SK-N-SH (cell line): ENCODE measurements around the gene KY.

ENCODE experiments used
- EZH2phosphoT487 ChIP-seq: fragments of 200-600 bp; sonication (generic); IDR thresholded peaks from 2 replicates; pipeline ENCODE4 v1.6.1; 2017; ENCODE audit warnings: low read depth, mixed run types, mild to moderate bottlenecking, antibody characterized with exemption, moderate library complexity, borderline replicate concordance
- FOXM1 ChIP-seq: IDR thresholded peaks from 2 replicates; pipeline ENCODE4 v1.4.0; 2012; ENCODE audit warnings: low read depth, mild to moderate bottlenecking
- JUND ChIP-seq: IDR thresholded peaks from 2 replicates; pipeline ENCODE4 v1.4.0; 2012
- POLR2AphosphoS5 ChIP-seq: IDR thresholded peaks from 2 replicates; pipeline ENCODE4 v1.6.1; 2012; ENCODE audit warnings: low read depth, low read length
- RCOR1 ChIP-seq: fragments of 150-350 bp; IDR thresholded peaks from 2 replicates; pipeline ENCODE4 v1.6.1; 2017; ENCODE audit warnings: antibody characterized with exemption, low read length
- RFX5 ChIP-seq: IDR thresholded peaks from 2 replicates; pipeline ENCODE4 v1.6.1; 2012; ENCODE audit warnings: mild to moderate bottlenecking, improper control_type of control experiment, low read length
- SIN3A ChIP-seq: IDR thresholded peaks from 2 replicates; pipeline ENCODE4 v1.6.1; 2012; ENCODE audit warnings: low read depth, mild to moderate bottlenecking, low read length, moderate library complexity, borderline replicate concordance
- SMC3 ChIP-seq: IDR thresholded peaks from 2 replicates; pipeline ENCODE4 v1.6.1; 2012; ENCODE audit warnings: low read depth, low read length, improper control_type of control experiment
- YY1 ChIP-seq: IDR thresholded peaks from 2 replicates; pipeline ENCODE4 v1.4.0; 2012; ENCODE audit warnings: low read depth, mild to moderate bottlenecking
- TF ChIP-seq, protein P1 (sequence below): IDR thresholded peaks from 2 replicates; pipeline ENCODE4 v1.6.1; 2012; ENCODE audit warnings: mild to moderate bottlenecking, low read depth, low read length, moderate library complexity
- TF ChIP-seq, protein P2 (sequence below): fragments of 150-350 bp; IDR thresholded peaks from 2 replicates; pipeline ENCODE4 v1.6.1; 2017; ENCODE audit warnings: antibody characterized with exemption, low read length, low read depth, borderline replicate concordance
- TF ChIP-seq, protein P3 (sequence below): fragments of 200-600 bp; sonication (generic); IDR thresholded peaks from 2 replicates; pipeline ENCODE4 v1.6.1; 2017; ENCODE audit warnings: antibody characterized with exemption, mild to moderate bottlenecking, moderate library complexity

DNA sequence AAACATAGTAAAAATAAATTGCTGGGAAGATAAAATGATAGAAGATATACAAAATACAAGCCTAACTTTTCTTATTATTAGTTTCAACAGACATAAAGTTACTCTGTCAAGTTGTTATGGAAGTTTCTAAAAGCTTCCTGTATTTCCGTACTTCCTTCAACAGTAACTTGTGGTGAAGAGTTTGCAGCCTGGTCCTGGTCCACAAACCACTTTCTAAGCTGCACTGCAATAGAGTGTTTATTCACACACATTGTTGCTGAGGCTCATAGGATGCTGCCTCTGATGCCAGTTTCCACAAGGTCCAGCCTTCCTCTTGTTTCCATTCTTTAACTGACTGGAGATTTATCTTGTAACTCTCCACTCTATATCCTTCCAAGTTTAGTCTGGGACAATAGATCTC is 39.4 kb upstream of the KY start:
- TF ChIP-seq POLR2AphosphoS5 (no peak), RFX5 (no peak), RCOR1 (no peak), FOXM1 (no peak), SMC3 (no peak), JUND (no peak), EZH2phosphoT487 (no peak), YY1 (no peak), SIN3A (no peak)
- TF ChIP-seq, protein P1, sequence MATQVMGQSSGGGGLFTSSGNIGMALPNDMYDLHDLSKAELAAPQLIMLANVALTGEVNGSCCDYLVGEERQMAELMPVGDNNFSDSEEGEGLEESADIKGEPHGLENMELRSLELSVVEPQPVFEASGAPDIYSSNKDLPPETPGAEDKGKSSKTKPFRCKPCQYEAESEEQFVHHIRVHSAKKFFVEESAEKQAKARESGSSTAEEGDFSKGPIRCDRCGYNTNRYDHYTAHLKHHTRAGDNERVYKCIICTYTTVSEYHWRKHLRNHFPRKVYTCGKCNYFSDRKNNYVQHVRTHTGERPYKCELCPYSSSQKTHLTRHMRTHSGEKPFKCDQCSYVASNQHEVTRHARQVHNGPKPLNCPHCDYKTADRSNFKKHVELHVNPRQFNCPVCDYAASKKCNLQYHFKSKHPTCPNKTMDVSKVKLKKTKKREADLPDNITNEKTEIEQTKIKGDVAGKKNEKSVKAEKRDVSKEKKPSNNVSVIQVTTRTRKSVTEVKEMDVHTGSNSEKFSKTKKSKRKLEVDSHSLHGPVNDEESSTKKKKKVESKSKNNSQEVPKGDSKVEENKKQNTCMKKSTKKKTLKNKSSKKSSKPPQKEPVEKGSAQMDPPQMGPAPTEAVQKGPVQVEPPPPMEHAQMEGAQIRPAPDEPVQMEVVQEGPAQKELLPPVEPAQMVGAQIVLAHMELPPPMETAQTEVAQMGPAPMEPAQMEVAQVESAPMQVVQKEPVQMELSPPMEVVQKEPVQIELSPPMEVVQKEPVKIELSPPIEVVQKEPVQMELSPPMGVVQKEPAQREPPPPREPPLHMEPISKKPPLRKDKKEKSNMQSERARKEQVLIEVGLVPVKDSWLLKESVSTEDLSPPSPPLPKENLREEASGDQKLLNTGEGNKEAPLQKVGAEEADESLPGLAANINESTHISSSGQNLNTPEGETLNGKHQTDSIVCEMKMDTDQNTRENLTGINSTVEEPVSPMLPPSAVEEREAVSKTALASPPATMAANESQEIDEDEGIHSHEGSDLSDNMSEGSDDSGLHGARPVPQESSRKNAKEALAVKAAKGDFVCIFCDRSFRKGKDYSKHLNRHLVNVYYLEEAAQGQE = no peak
- TF ChIP-seq, protein P2, sequence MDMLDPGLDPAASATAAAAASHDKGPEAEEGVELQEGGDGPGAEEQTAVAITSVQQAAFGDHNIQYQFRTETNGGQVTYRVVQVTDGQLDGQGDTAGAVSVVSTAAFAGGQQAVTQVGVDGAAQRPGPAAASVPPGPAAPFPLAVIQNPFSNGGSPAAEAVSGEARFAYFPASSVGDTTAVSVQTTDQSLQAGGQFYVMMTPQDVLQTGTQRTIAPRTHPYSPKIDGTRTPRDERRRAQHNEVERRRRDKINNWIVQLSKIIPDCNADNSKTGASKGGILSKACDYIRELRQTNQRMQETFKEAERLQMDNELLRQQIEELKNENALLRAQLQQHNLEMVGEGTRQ = no peak
- TF ChIP-seq, protein P3, sequence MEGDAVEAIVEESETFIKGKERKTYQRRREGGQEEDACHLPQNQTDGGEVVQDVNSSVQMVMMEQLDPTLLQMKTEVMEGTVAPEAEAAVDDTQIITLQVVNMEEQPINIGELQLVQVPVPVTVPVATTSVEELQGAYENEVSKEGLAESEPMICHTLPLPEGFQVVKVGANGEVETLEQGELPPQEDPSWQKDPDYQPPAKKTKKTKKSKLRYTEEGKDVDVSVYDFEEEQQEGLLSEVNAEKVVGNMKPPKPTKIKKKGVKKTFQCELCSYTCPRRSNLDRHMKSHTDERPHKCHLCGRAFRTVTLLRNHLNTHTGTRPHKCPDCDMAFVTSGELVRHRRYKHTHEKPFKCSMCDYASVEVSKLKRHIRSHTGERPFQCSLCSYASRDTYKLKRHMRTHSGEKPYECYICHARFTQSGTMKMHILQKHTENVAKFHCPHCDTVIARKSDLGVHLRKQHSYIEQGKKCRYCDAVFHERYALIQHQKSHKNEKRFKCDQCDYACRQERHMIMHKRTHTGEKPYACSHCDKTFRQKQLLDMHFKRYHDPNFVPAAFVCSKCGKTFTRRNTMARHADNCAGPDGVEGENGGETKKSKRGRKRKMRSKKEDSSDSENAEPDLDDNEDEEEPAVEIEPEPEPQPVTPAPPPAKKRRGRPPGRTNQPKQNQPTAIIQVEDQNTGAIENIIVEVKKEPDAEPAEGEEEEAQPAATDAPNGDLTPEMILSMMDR = no peak
